IPS-NIHi7 (cell line): ENCODE data around the gene OPRPN.

Source experiments
- DNase-seq: peaks from one replicate; pipeline ENCODE4 v3.0.0; 2012; ENCODE audit warnings: mixed read lengths; ENCODE audit errors: extremely low spot score

The OPRPN gene

GRCh38 chr4:70397580-70397979 lies at the start of gene OPRPN:
Gene OPRPN, plus strand, starts transcription at chr4:70397940. Its CDS starts 1,346 bp downstream, at chr4:70399286.
- DNase-seq = no peak

- no peak for DNase-seq
Measured at GRCh38 chr4:70356185-70356584, 41.6 kb upstream of the OPRPN start.

- no peak for DNase-seq
Measured at GRCh38 chr4:70359115-70359661, 38.6 kb upstream of the OPRPN start.

GRCh38 chr4:70360460-70360859 lies 37.3 kb upstream of the OPRPN start, which contains the start of gene SMR3A:
Gene SMR3A, plus strand, starts transcription at chr4:70360760. Its CDS starts 1,356 bp downstream, at chr4:70362116.
- DNase-seq = no peak

- no peak for DNase-seq
Measured at GRCh38 chr4:70364002-70364401, 33.7 kb upstream of the OPRPN start.

GRCh38 chr4:70365479-70365878 lies 32.3 kb upstream of the OPRPN start:
- DNase-seq = no peak

GRCh38 chr4:70367813-70368212 lies 29.9 kb upstream of the OPRPN start:
- no peak for DNase-seq

- no peak for DNase-seq
Measured at GRCh38 chr4:70371987-70372386, 25.8 kb upstream of the OPRPN start.

- DNase-seq = no peak
Measured at GRCh38 chr4:70372760-70373159, 25.0 kb upstream of the OPRPN start.

- no peak for DNase-seq
Measured at GRCh38 chr4:70380578-70380977, 17.2 kb upstream of the OPRPN start.

GRCh38 chr4:70382691-70383181 lies 15.0 kb upstream of the OPRPN start, which contains the start of gene SMR3B:
Gene SMR3B, plus strand, starts transcription at chr4:70383131. Its CDS starts 1,380 bp downstream, at chr4:70384511.
- DNase-seq = no peak

GRCh38 chr4:70392057-70392776 lies 5.5 kb upstream of the OPRPN start:
- DNase-seq = no peak

GRCh38 chr4:70399319-70399718 lies 1.6 kb downstream of the OPRPN start:
- DNase-seq = no peak

- DNase-seq = no peak
Measured at GRCh38 chr4:70402762-70403161, 5.0 kb downstream of the OPRPN start.

GRCh38 chr4:70405765-70406164 lies 8.0 kb downstream of the OPRPN start:
- no peak for DNase-seq

- no peak for DNase-seq
Measured at GRCh38 chr4:70425306-70425705, 27.6 kb downstream of the OPRPN start.

GRCh38 chr4:70426789-70427188 lies 29.0 kb downstream of the OPRPN start:
- no peak for DNase-seq

- no peak for DNase-seq
Measured at GRCh38 chr4:70437197-70437596, 39.5 kb downstream of the OPRPN start.

GRCh38 chr4:70442474-70442873 lies 44.7 kb downstream of the OPRPN start:
- no peak for DNase-seq

GRCh38 chr4:70443329-70443728 lies 45.6 kb downstream of the OPRPN start:
- no peak for DNase-seq

GRCh38 chr4:70449220-70449619 lies 51.5 kb downstream of the OPRPN start:
- DNase-seq = no peak

- DNase-seq = no peak
Measured at GRCh38 chr4:70452946-70453345, 55.2 kb downstream of the OPRPN start.
